Peyer's patch (tissue), 4 donors: Measurements from ENCODE around the gene ZNF697. TPM values are rescaled to one million over a fixed set of nuclear protein-coding genes. Genes with fewer than 3 reads are reported as not detected.

ENCODE experiments used
- DNase-seq, 3 donors: peaks; one replicate each; pipeline ENCODE4 v3.0.0-alpha.2; 2017 to 2019
- H3K27ac ChIP-seq, 4 donors: fragments of 200-600 bp; sonication (generic); one replicate each; pipeline ENCODE4 v1.5.1; 2016 to 2019
- H3K27me3 ChIP-seq, 2 donors: fragments of 200-600 bp; sonication (generic); one replicate each; pipeline ENCODE4 v1.5.1; 2019
- H3K36me3 ChIP-seq, 3 donors: fragments of 200-600 bp; sonication (generic); one replicate each; pipeline ENCODE4 v1.5.1; 2016 to 2019
- H3K4me1 ChIP-seq, 4 donors: fragments of 200-600 bp; sonication (generic); one replicate each; pipeline ENCODE4 v1.5.1; 2016 to 2019
- H3K4me3 ChIP-seq, 4 donors: fragments of 200-600 bp; sonication (generic); 1 replicate in 3 of 4; 2 replicates in 1 of 4; pipeline ENCODE4 v1.5.1; 2016 to 2019; ENCODE audit warnings: mild to moderate bottlenecking in 1 of 4
- H3K9me3 ChIP-seq, 4 donors: fragments of 200-600 bp; sonication (generic); one replicate each; pipeline ENCODE4 v1.5.1; 2016 to 2019; ENCODE audit warnings: mild to moderate bottlenecking in 1 of 4
- POLR2A ChIP-seq, 2 donors: fragments of 450-650 bp; IDR thresholded peaks; one replicate each; pipeline ENCODE4 v1.5.1; 2017; ENCODE audit warnings: antibody characterized with exemption in 2 of 2, mild to moderate bottlenecking in 2 of 2, moderate library complexity in 2 of 2
- total RNA-seq, 4 donors: library from RNA; depleted of rRNA; stranded (reverse); fragments of >200 nt; gene quantifications; one replicate each; pipeline ENCODE4 v1.1.0, GENCODE V29; 2016
- TF ChIP-seq, protein P1 (sequence below), 6 experiments: fragments of 450-650 bp in 4 of 6; fragments of 200-600 bp in 2 of 6; sonication (generic) in 1 of 6; IDR thresholded peaks; one replicate each; pipeline ENCODE4 v1.5.1; 2017 to 2019; ENCODE audit warnings: antibody characterized with exemption in 6 of 6, mild to moderate bottlenecking in 3 of 6, moderate library complexity in 1 of 6

Gene ZNF697
- total RNA-seq, 4 donors from 2014 or later: 4.4 to 6.3 (median 5.0) TPM

DNA sequence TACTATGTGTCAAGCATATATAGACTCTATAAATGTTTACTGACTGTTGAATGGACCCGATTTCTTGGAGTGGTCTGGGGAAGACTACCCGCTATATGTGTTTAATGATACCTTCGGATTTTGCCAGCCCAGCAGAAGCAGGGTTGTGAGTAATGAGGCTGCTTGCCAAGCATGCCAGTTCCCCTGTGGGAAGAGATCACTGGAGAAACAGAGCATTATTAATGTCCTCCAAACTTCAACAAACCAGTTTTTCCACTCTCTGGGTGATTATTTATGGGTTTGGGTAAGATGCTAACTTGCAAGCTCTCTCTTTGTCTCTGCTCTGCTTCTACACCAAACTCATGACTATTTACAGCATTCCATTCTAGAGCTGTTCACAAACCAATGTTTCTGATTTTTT is 38.6 kb upstream of the ZNF697 start:
- DNase-seq: no peak
- H3K4me1 ChIP-seq: no peaks in the 10 kb centered on the region
- no peak overlapping the region for H3K27ac ChIP-seq
- H3K4me3 ChIP-seq: no peak overlapping the region
- no peaks in the 10 kb centered on the region for H3K36me3 ChIP-seq
- no peaks in the 10 kb centered on the region for H3K27me3 ChIP-seq
- no peaks in the 10 kb centered on the region for H3K9me3 ChIP-seq
- TF ChIP-seq, protein P1, sequence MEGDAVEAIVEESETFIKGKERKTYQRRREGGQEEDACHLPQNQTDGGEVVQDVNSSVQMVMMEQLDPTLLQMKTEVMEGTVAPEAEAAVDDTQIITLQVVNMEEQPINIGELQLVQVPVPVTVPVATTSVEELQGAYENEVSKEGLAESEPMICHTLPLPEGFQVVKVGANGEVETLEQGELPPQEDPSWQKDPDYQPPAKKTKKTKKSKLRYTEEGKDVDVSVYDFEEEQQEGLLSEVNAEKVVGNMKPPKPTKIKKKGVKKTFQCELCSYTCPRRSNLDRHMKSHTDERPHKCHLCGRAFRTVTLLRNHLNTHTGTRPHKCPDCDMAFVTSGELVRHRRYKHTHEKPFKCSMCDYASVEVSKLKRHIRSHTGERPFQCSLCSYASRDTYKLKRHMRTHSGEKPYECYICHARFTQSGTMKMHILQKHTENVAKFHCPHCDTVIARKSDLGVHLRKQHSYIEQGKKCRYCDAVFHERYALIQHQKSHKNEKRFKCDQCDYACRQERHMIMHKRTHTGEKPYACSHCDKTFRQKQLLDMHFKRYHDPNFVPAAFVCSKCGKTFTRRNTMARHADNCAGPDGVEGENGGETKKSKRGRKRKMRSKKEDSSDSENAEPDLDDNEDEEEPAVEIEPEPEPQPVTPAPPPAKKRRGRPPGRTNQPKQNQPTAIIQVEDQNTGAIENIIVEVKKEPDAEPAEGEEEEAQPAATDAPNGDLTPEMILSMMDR (IDR thresholded peaks at IDR 0.05): no peak
- TF ChIP-seq POLR2A (IDR thresholded peaks at IDR 0.05): no peak

DNA sequence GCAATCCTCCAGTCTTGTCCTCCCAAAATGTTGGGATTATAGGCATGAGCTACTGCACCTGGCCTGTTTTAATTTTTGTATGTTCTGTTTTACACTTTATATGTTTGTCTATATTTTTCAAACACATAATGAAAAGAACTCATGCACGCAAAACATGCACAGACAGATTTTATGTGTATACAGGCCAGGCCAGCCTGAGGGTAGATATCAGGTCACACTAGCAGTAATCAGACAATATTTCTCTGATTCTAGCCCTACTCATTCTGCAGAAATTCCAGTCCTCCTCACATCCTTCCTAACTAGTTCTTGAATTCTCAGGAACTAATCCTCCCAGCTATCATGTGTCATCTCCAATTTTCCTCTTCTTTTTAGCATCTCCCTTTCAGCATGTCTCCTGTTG is 35.8 kb upstream of the ZNF697 start:
- Histone ChIP-seq H3K27me3 (no peaks in the 10 kb centered on the region), H3K4me1 (no peaks in the 10 kb centered on the region), H3K27ac (no peak overlapping the region), H3K9me3 (no peaks in the 10 kb centered on the region), H3K36me3 (no peaks in the 10 kb centered on the region), H3K4me3 (no peak overlapping the region)
- DNase-seq: no peak
- TF ChIP-seq, protein P1 (IDR thresholded peaks at IDR 0.05): no peak
- no peak for TF ChIP-seq POLR2A (IDR thresholded peaks at IDR 0.05)

DNA sequence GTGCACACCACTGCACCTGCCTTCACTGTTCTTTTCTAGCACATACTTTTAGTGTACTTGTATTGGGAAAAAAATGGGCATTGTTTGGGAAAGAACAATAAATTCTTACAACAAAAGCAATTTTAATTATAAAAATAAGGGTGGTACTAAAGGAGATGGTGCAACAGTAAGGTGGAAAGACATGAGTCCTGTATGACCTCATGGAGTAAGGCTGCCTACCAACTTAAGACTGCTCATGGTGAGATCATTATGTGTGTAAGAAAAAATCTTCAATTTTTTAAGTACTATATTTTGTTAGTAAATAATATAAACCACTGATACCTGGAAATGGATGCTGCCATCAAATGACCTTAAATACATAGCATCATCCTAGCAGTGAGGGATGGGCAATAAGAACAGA is 34.1 kb upstream of the ZNF697 start:
- no peaks in the 10 kb centered on the region for H3K4me1 ChIP-seq
- DNase-seq: no peak
- no peaks in the 10 kb centered on the region for H3K36me3 ChIP-seq
- no peaks in the 10 kb centered on the region for H3K27me3 ChIP-seq
- TF ChIP-seq, protein P1 (IDR thresholded peaks at IDR 0.05): no peak
- no peak for TF ChIP-seq POLR2A (IDR thresholded peaks at IDR 0.05)
- H3K4me3 ChIP-seq: no peak overlapping the region
- H3K9me3 ChIP-seq: no peaks in the 10 kb centered on the region
- no peak overlapping the region for H3K27ac ChIP-seq

DNA sequence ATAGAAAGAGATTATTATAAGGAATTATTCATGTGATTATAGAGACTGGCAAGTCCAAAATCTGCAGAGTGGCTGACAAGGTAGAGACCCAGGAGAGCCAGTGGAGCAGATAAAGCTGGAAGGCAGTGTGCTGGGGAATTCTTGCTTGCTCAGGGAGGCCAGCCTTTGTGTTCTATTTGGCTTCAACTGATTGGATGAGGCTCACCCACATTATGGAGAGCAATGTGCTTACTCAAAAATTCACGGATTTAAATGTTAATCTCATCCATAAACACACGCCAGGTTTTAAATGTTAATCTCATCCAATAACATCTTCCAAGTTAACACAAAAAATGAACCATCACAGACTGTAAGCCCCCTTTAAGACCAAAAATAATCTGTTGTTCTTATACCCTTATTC is 33.5 kb upstream of the ZNF697 start:
- Histone ChIP-seq H3K27ac (no peak overlapping the region), H3K4me3 (no peak overlapping the region), H3K36me3 (no peaks in the 10 kb centered on the region), H3K9me3 (no peaks in the 10 kb centered on the region), H3K27me3 (no peaks in the 10 kb centered on the region), H3K4me1 (no peaks in the 10 kb centered on the region)
- TF ChIP-seq, protein P1 (IDR thresholded peaks at IDR 0.05): no peak
- no peak for TF ChIP-seq POLR2A (IDR thresholded peaks at IDR 0.05)
- DNase-seq: no peak

DNA sequence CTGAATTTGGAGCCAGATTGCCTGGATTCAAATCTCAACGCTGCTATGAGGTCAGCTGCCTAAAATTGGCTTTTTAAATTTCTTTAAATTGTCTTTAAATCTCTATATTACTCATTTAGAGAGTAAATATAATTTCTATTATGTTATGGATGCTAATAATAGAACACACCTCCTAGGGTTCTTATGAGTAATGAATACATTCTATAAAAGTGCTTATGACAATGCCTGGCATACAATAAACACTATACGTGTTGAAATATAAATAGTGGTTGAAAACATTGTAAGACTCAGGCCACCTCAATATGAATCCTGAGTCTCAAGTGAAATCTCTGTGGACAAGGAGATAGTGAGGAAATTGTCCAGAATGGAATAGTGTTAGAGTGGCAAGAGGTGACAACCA is 32.7 kb upstream of the ZNF697 start:
- Histone ChIP-seq H3K27me3 (no peaks in the 10 kb centered on the region), H3K4me1 (no peaks in the 10 kb centered on the region), H3K27ac (no peak overlapping the region), H3K9me3 (no peaks in the 10 kb centered on the region), H3K4me3 (no peak overlapping the region), H3K36me3 (no peaks in the 10 kb centered on the region)
- TF ChIP-seq, protein P1 (IDR thresholded peaks at IDR 0.05): no peak
- no peak for TF ChIP-seq POLR2A (IDR thresholded peaks at IDR 0.05)
- DNase-seq: no peak

DNA sequence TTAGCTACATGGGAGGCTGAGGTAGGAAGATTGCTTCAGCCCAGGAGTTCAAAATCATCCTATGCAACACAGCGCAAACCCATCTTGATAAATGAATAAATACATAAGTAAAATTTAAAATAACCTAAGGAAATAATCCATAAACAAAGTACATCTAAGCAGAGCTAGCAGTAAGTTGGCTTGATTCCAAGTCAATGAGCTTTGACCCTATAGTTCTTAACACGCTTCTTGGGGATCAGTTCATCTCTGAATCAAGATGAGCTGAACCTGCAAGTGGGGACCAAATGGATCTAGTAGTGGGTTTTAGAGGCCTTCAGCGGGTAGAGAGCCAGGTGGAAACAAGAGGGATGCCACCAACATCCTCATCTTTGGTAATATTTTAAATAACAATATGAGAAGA is 32.1 kb upstream of the ZNF697 start:
- no peaks in the 10 kb centered on the region for H3K36me3 ChIP-seq
- peaks cover 0 to 2% (median 0%) of the 10 kb centered on the region in 4 donors for H3K4me1 ChIP-seq
- H3K9me3 ChIP-seq: no peaks in the 10 kb centered on the region
- H3K27ac ChIP-seq: no peak overlapping the region
- H3K4me3 ChIP-seq: no peak overlapping the region
- DNase-seq: no peak
- no peaks in the 10 kb centered on the region for H3K27me3 ChIP-seq
- TF ChIP-seq, protein P1 (IDR thresholded peaks at IDR 0.05): no peak
- TF ChIP-seq POLR2A (IDR thresholded peaks at IDR 0.05): no peak
